Peyer's patch (tissue), 4 donors: ENCODE data around the gene C6orf132.

Experiments
- CTCF ChIP-seq, 6 experiments: fragments of 450-650 bp in 4 of 6; fragments of 200-600 bp in 2 of 6; sonication (generic) in 1 of 6; IDR thresholded peaks; one replicate each; pipeline ENCODE4 v1.5.1; 2017 to 2019; ENCODE audit warnings: antibody characterized with exemption in 6 of 6, mild to moderate bottlenecking in 3 of 6, moderate library complexity in 1 of 6
- POLR2A ChIP-seq, 2 donors: fragments of 450-650 bp; IDR thresholded peaks; one replicate each; pipeline ENCODE4 v1.5.1; 2017; ENCODE audit warnings: antibody characterized with exemption in 2 of 2, mild to moderate bottlenecking in 2 of 2, moderate library complexity in 2 of 2

GRCh38 chr6:42190554-42191183 is 48.2 kb upstream of the C6orf132 start:
- TF ChIP-seq CTCF (IDR thresholded peaks at IDR 0.05) (no peak), POLR2A (IDR thresholded peaks at IDR 0.05) (no peak)
